SK-N-SH (cell line): ENCODE data around the gene CHCHD2. TPM values are rescaled to one million over a fixed set of nuclear protein-coding genes. Genes with fewer than 3 reads are reported as not detected.

Source experiments
- CTCF ChIA-PET: fragments of 300-600, 350-600 bp; formaldehyde crosslinking; extraction: SDS; loops from one replicate; lab custom pipeline; 2021; lab: Yijun Ruan, JAX
- POLR2A ChIA-PET: fragments of 350-600 bp; sonication (Branson Sonifier 250); formaldehyde crosslinking; extraction: SDS; loops from one replicate; lab custom pipeline; 2020; ENCODE audit warnings: antibody characterized with exemption, inconsistent platforms; lab: Yijun Ruan, JAX
- DNase-seq: peaks from one replicate; pipeline ENCODE4 v3.0.0; 2012
- H2AFZ ChIP-seq: fragments of 200-600 bp; sonication (generic); 2 replicates; pipeline ENCODE4 v1.8.1; 2016; ENCODE audit warnings: antibody characterized with exemption, mild to moderate bottlenecking, low read depth
- H3F3A ChIP-seq: fragments of 200-600 bp; sonication (generic); replicated peaks from 2 replicates; pipeline ENCODE3; 2016; ENCODE audit warnings: antibody characterized with exemption, mild to moderate bottlenecking; ENCODE audit not compliant: insufficient read depth
- H3K27ac ChIP-seq, 2 experiments: fragments of 200-500 bp in 1 of 2; fragments of 200-600 bp in 1 of 2; sonication (Bioruptor generic) in 1 of 2; sonication (generic), shearing (Covaris generic) in 1 of 2; 2 replicates each; pipeline versions ENCODE4 v1.5.1 to v1.6.1; 2014 to 2016; ENCODE audit warnings: low read depth in 2 of 2, inconsistent platforms in 1 of 2, low read length in 1 of 2, mild to moderate bottlenecking in 1 of 2, mixed read lengths in 1 of 2
- H3K27me3 ChIP-seq: fragments of 200-600 bp; sonication (generic), shearing (Covaris generic); 2 replicates; pipeline ENCODE4 v1.6.1; 2016; ENCODE audit warnings: mixed run types; ENCODE audit not compliant: insufficient read depth
- H3K36me3 ChIP-seq, 2 experiments: fragments of 200-500 bp in 1 of 2; fragments of 200-600 bp in 1 of 2; sonication (Bioruptor generic) in 1 of 2; sonication (generic) in 1 of 2; replicated peaks in 1 of 2; 2 replicates each; pipeline versions ENCODE3 to v1.5.1; 2014 to 2016; ENCODE audit warnings: low read length in 1 of 2, mild to moderate bottlenecking in 1 of 2; ENCODE audit not compliant: insufficient read depth in 2 of 2, control insufficient read depth in 1 of 2
- H3K4me1 ChIP-seq, 2 experiments: fragments of 200-500 bp in 1 of 2; fragments of 200-600 bp in 1 of 2; sonication (Bioruptor generic) in 1 of 2; sonication (generic), shearing (Covaris generic) in 1 of 2; 2 replicates each; pipeline versions ENCODE4 v1.5.1 to v1.6.1; 2014 to 2016; ENCODE audit warnings: low read depth in 1 of 2, low read length in 1 of 2, mixed run types in 1 of 2; ENCODE audit not compliant: insufficient read depth in 2 of 2, control insufficient read depth in 1 of 2
- H3K4me2 ChIP-seq: fragments of 200-600 bp; sonication (generic), shearing (Covaris generic); 2 replicates; pipeline ENCODE4 v1.6.1; 2017; ENCODE audit warnings: mixed run types
- H3K4me3 ChIP-seq, 2 experiments: fragments of 200-500 bp in 1 of 2; fragments of 200-600 bp in 1 of 2; sonication (Bioruptor generic) in 1 of 2; sonication (generic), shearing (Covaris generic) in 1 of 2; 2 replicates each; pipeline versions ENCODE4 v1.5.1 to v1.8.1; 2014 to 2016; ENCODE audit warnings: low read depth in 2 of 2, inconsistent platforms in 1 of 2, low read length in 1 of 2, mild to moderate bottlenecking in 1 of 2, mixed read lengths in 1 of 2, moderate library complexity in 1 of 2
- H3K79me2 ChIP-seq: fragments of 200-600 bp; sonication (generic); 2 replicates; pipeline ENCODE4 v1.8.1; 2017; ENCODE audit warnings: mild to moderate bottlenecking; ENCODE audit not compliant: insufficient read depth
- H3K9ac ChIP-seq: fragments of 200-600 bp; sonication (generic); 2 replicates; pipeline ENCODE4 v1.6.1; 2017; ENCODE audit warnings: mixed run types
- H3K9me2 ChIP-seq: fragments of 200-600 bp; sonication (generic); 2 replicates; pipeline ENCODE4 v1.6.1; 2017; ENCODE audit warnings: mixed run types
- H3K9me3 ChIP-seq: fragments of 200-600 bp; sonication (generic); 2 replicates; pipeline ENCODE4 v1.6.1; 2017; ENCODE audit warnings: mixed run types, mild to moderate bottlenecking, moderate library complexity
- H4K20me1 ChIP-seq: fragments of 200-600 bp; sonication (generic); 2 replicates; pipeline ENCODE4 v1.6.1; 2017; ENCODE audit warnings: mild to moderate bottlenecking, mixed run types; ENCODE audit not compliant: insufficient read depth
- CHD2 ChIP-seq: fragments of 150-350 bp; IDR thresholded peaks from 2 replicates; pipeline ENCODE4 v1.6.1; 2018; ENCODE audit warnings: low read length; ENCODE audit not compliant: partially characterized antibody
- FOSL2 ChIP-seq: IDR thresholded peaks from 2 replicates; pipeline ENCODE4 v1.4.0; 2012; ENCODE audit warnings: low read depth, mild to moderate bottlenecking, moderate library complexity, borderline replicate concordance
- FOXJ3 ChIP-seq: sonication (generic); formaldehyde crosslinking; IDR thresholded peaks from 2 replicates; pipeline ENCODE4 v1.5.1; 2020; ENCODE audit warnings: mild to moderate bottlenecking, missing genetic modification reagents
- GABPA ChIP-seq: IDR thresholded peaks from 2 replicates; pipeline ENCODE4 v1.4.0; 2012; ENCODE audit warnings: low read depth, mild to moderate bottlenecking
- GATA2 ChIP-seq: sonication (generic); formaldehyde crosslinking; IDR thresholded peaks from 2 replicates; pipeline ENCODE4 v1.5.0; 2020; ENCODE audit warnings: mild to moderate bottlenecking, missing genetic modification reagents
- JUND ChIP-seq: IDR thresholded peaks from 2 replicates; pipeline ENCODE4 v1.4.0; 2012
- POLR2AphosphoS5 ChIP-seq: IDR thresholded peaks from 2 replicates; pipeline ENCODE4 v1.6.1; 2012; ENCODE audit warnings: low read depth, low read length
- RAD21 ChIP-seq: IDR thresholded peaks from 2 replicates; pipeline ENCODE4 v1.6.1; 2012; ENCODE audit warnings: mild to moderate bottlenecking, low read length
- RCOR1 ChIP-seq: fragments of 150-350 bp; IDR thresholded peaks from 2 replicates; pipeline ENCODE4 v1.6.1; 2017; ENCODE audit warnings: antibody characterized with exemption, low read length
- SIN3A ChIP-seq: IDR thresholded peaks from 2 replicates; pipeline ENCODE4 v1.6.1; 2012; ENCODE audit warnings: low read depth, mild to moderate bottlenecking, low read length, moderate library complexity, borderline replicate concordance
- SMC3 ChIP-seq: IDR thresholded peaks from 2 replicates; pipeline ENCODE4 v1.6.1; 2012; ENCODE audit warnings: low read depth, low read length, improper control_type of control experiment
- TCF12 ChIP-seq: IDR thresholded peaks from 2 replicates; pipeline ENCODE4 v1.4.0; 2012
- TEAD4 ChIP-seq: IDR thresholded peaks from 2 replicates; pipeline ENCODE4 v1.4.0; 2012; ENCODE audit warnings: mild to moderate bottlenecking, borderline replicate concordance; ENCODE audit not compliant: insufficient read depth
- USF1 ChIP-seq: IDR thresholded peaks from 2 replicates; pipeline ENCODE4 v1.4.0; 2012; ENCODE audit warnings: low read depth, borderline replicate concordance
- YY1 ChIP-seq: IDR thresholded peaks from 2 replicates; pipeline ENCODE4 v1.4.0; 2012; ENCODE audit warnings: low read depth, mild to moderate bottlenecking
- WGBS: methylation state at CpG from one replicate; pipeline ENCODE4 v1.1.6; 2017; ENCODE audit warnings: low lambda C conversion rate; 5-methylcytosine and 5-hydroxymethylcytosine counted together
- polyA plus RNA-seq, 3 experiments: library from polyadenylated mRNA; depleted of rRNA; stranded (reverse); fragments of >200 nt; gene quantifications; 2 replicates each; pipeline ENCODE4 v1.2.3, GENCODE V29; 2012
- TF ChIP-seq, protein P1 (sequence below): fragments of 150-350 bp; IDR thresholded peaks from 2 replicates; pipeline ENCODE4 v1.6.1; 2017; ENCODE audit warnings: antibody characterized with exemption, low read length, low read depth, borderline replicate concordance
- TF ChIP-seq, protein P2 (sequence below): IDR thresholded peaks from 2 replicates; pipeline ENCODE4 v1.4.0; 2012; ENCODE audit warnings: low read depth, borderline replicate concordance
- TF ChIP-seq, protein P3 (sequence below): fragments of 150-350 bp; IDR thresholded peaks from 2 replicates; pipeline ENCODE4 v1.6.1; 2016; ENCODE audit warnings: mild to moderate bottlenecking, low read depth, low read length
- TF ChIP-seq, protein P4 (sequence below): IDR thresholded peaks from 2 replicates; pipeline ENCODE4 v1.6.1; 2012; ENCODE audit warnings: mild to moderate bottlenecking, low read depth, low read length, moderate library complexity

CHCHD2 gene
- polyA plus RNA-seq, 1 of the 3 experiments (the other 2 are of a cell fraction): 500 TPM

GRCh38 chr7:56127241-56127975 lies 21.1 kb upstream of the CHCHD2 start:
- Histone ChIP-seq H3K9me2 (no peaks in the 10 kb centered on the region), H3K9ac (no peak overlapping the region), H2AFZ (no peak overlapping the region), H3K4me2 (no peak overlapping the region), H3K4me1 (no peaks in the 10 kb centered on the region), H3K9me3 (no peaks in the 10 kb centered on the region), H3K36me3 (no peaks in the 10 kb centered on the region), H3K27ac (no peak overlapping the region), H3K4me3 (no peak overlapping the region), H3K79me2 (no peaks in the 10 kb centered on the region), H3K27me3 (no peaks in the 10 kb centered on the region; the same call in 1 of the 2 replicates), H4K20me1 (no peaks in the 10 kb centered on the region), H3F3A (no peaks in the 10 kb centered on the region)
- no peak for TF ChIP-seq RAD21
- TF ChIP-seq SMC3: no peak
- no peak for TF ChIP-seq YY1
- no peak for TF ChIP-seq TCF12
- TF ChIP-seq FOSL2: no peak
- TF ChIP-seq JUND: no peak
- no peak for TF ChIP-seq TEAD4
- TF ChIP-seq GATA2: no peak
- TF ChIP-seq, protein P1, sequence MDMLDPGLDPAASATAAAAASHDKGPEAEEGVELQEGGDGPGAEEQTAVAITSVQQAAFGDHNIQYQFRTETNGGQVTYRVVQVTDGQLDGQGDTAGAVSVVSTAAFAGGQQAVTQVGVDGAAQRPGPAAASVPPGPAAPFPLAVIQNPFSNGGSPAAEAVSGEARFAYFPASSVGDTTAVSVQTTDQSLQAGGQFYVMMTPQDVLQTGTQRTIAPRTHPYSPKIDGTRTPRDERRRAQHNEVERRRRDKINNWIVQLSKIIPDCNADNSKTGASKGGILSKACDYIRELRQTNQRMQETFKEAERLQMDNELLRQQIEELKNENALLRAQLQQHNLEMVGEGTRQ: no peak
- TF ChIP-seq RCOR1: no peak
- no peak for TF ChIP-seq CHD2
- TF ChIP-seq, protein P2, sequence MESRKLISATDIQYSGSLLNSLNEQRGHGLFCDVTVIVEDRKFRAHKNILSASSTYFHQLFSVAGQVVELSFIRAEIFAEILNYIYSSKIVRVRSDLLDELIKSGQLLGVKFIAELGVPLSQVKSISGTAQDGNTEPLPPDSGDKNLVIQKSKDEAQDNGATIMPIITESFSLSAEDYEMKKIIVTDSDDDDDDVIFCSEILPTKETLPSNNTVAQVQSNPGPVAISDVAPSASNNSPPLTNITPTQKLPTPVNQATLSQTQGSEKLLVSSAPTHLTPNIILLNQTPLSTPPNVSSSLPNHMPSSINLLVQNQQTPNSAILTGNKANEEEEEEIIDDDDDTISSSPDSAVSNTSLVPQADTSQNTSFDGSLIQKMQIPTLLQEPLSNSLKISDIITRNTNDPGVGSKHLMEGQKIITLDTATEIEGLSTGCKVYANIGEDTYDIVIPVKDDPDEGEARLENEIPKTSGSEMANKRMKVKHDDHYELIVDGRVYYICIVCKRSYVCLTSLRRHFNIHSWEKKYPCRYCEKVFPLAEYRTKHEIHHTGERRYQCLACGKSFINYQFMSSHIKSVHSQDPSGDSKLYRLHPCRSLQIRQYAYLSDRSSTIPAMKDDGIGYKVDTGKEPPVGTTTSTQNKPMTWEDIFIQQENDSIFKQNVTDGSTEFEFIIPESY: no peak
- no peak for TF ChIP-seq SIN3A
- no peak for TF ChIP-seq POLR2AphosphoS5
- no peak for DNase-seq
- ChIA-PET CTCF (interaction anchor here (1.1 kb wide), 1 partner anchor 10 kb away, joined by 3 read pairs; no protein-coding TSS in a partner anchor), POLR2A (interaction anchor here (0.5 kb wide), 1 partner anchor 31 kb away, joined by 5 read pairs; no protein-coding TSS in a partner anchor)
- WGBS: 11% methylated on average over 7 of the region's 7 CpGs

DNA sequence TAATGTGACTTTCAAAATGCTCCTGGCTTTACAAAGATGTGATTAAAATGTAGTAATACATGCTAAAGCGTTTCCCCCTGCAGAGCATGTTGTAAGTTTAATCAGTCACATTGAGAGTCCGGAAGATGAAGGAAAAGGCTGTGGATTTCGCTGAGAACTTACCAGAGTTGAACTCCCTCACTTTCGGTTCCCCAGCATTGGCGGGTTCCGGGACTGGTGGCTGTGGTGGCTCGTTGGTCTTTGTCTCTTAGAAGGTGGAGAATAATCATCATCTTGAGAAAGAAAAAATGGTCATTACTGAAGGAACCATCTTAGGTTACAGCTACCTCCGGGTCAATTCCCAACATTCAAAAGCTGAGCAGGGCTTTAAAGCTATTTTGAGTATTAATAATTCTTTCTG lies 19.6 kb upstream of the CHCHD2 start:
- CTCF ChIA-PET: interaction anchor here (1.3 kb wide), 1 partner anchor 46 kb away, joined by 4 read pairs; no protein-coding TSS in a partner anchor
- no peaks in the 10 kb centered on the region for H3K36me3 ChIP-seq
- no peaks in the 10 kb centered on the region for H3K9me2 ChIP-seq
- no peaks in the 10 kb centered on the region for H3F3A ChIP-seq
- H4K20me1 ChIP-seq: no peaks in the 10 kb centered on the region
- H3K4me3 ChIP-seq: no peak overlapping the region
- no peak for DNase-seq
- no peak overlapping the region for H3K27ac ChIP-seq
- H3K9me3 ChIP-seq: no peaks in the 10 kb centered on the region
- H3K9ac ChIP-seq: no peak overlapping the region
- H3K4me2 ChIP-seq: 0 out of 2 replicates have a peak overlapping the region, but pooled peaks have one; percentile 8
- POLR2A ChIA-PET: no interaction called here
- no peaks in the 10 kb centered on the region; the same call in 1 of the 2 replicates for H3K27me3 ChIP-seq
- H2AFZ ChIP-seq: peak overlapping the region; percentile 48; the same call in 1 of the 2 replicates
- H3K79me2 ChIP-seq: no peaks in the 10 kb centered on the region
- WGBS: 40% methylated on average over 8 of the region's 8 CpGs
- H3K4me1 ChIP-seq: no peaks in the 10 kb centered on the region
- no peak for TF ChIP-seq GABPA
- no peak for TF ChIP-seq FOXJ3
- TF ChIP-seq, protein P3, sequence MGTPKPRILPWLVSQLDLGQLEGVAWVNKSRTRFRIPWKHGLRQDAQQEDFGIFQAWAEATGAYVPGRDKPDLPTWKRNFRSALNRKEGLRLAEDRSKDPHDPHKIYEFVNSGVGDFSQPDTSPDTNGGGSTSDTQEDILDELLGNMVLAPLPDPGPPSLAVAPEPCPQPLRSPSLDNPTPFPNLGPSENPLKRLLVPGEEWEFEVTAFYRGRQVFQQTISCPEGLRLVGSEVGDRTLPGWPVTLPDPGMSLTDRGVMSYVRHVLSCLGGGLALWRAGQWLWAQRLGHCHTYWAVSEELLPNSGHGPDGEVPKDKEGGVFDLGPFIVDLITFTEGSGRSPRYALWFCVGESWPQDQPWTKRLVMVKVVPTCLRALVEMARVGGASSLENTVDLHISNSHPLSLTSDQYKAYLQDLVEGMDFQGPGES: no peak
- TF ChIP-seq, protein P1: no peak
- no peak for TF ChIP-seq USF1
- TF ChIP-seq, protein P4, sequence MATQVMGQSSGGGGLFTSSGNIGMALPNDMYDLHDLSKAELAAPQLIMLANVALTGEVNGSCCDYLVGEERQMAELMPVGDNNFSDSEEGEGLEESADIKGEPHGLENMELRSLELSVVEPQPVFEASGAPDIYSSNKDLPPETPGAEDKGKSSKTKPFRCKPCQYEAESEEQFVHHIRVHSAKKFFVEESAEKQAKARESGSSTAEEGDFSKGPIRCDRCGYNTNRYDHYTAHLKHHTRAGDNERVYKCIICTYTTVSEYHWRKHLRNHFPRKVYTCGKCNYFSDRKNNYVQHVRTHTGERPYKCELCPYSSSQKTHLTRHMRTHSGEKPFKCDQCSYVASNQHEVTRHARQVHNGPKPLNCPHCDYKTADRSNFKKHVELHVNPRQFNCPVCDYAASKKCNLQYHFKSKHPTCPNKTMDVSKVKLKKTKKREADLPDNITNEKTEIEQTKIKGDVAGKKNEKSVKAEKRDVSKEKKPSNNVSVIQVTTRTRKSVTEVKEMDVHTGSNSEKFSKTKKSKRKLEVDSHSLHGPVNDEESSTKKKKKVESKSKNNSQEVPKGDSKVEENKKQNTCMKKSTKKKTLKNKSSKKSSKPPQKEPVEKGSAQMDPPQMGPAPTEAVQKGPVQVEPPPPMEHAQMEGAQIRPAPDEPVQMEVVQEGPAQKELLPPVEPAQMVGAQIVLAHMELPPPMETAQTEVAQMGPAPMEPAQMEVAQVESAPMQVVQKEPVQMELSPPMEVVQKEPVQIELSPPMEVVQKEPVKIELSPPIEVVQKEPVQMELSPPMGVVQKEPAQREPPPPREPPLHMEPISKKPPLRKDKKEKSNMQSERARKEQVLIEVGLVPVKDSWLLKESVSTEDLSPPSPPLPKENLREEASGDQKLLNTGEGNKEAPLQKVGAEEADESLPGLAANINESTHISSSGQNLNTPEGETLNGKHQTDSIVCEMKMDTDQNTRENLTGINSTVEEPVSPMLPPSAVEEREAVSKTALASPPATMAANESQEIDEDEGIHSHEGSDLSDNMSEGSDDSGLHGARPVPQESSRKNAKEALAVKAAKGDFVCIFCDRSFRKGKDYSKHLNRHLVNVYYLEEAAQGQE: no peak
